GM12864 (cell line): ENCODE measurements around the gene RPUSD1.

ENCODE experiments used
- DNase-seq: peaks from one replicate; pipeline ENCODE4 v3.0.0-alpha.2; 2011; ENCODE audit warnings: low read depth
- H3K4me3 ChIP-seq: 2 replicates; pipeline ENCODE4 v1.5.1; 2011; ENCODE audit warnings: mild to moderate bottlenecking, low read depth, low read length, control low read depth
- CTCF ChIP-seq: IDR thresholded peaks from 2 replicates; pipeline ENCODE4 v1.5.1; 2011; ENCODE audit warnings: low read depth, mild to moderate bottlenecking, moderate library complexity, low read length, control low read depth, inconsistent platforms; ENCODE audit errors: missing control alignments

The RPUSD1 gene

GRCh38 chr16:799111-799947 is 11.1 kb upstream of the RPUSD1 start:
- no peak for DNase-seq
- no peak overlapping the region for H3K4me3 ChIP-seq
- no peak for TF ChIP-seq CTCF

- DNase-seq = no peak
- no peak overlapping the region for H3K4me3 ChIP-seq
- TF ChIP-seq CTCF = no peak
Measured at GRCh38 chr16:798666-799065, 10.5 kb upstream of the RPUSD1 start.

- no peak overlapping the region for H3K4me3 ChIP-seq
- no peak for DNase-seq
- no peak for TF ChIP-seq CTCF
Measured at GRCh38 chr16:797686-798085, 9.5 kb upstream of the RPUSD1 start.

GRCh38 chr16:797120-797420 is 8.9 kb upstream of the RPUSD1 start:
- H3K4me3 ChIP-seq = no peak overlapping the region
- TF ChIP-seq CTCF = no peak
- DNase-seq = no peak

GRCh38 chr16:796296-797119 is 8.3 kb upstream of the RPUSD1 start:
- no peak for DNase-seq
- TF ChIP-seq CTCF = no peak
- no peak overlapping the region for H3K4me3 ChIP-seq

GRCh38 chr16:795580-796229 is 7.5 kb upstream of the RPUSD1 start:
- no peak for TF ChIP-seq CTCF
- H3K4me3 ChIP-seq = no peak overlapping the region
- no peak for DNase-seq
